ENCODE results near the gene BTBD3.
A peak's percentile ranks its signal among the peaks of the same experiment; 100 is the strongest.

The BTBD3 gene

DNA sequence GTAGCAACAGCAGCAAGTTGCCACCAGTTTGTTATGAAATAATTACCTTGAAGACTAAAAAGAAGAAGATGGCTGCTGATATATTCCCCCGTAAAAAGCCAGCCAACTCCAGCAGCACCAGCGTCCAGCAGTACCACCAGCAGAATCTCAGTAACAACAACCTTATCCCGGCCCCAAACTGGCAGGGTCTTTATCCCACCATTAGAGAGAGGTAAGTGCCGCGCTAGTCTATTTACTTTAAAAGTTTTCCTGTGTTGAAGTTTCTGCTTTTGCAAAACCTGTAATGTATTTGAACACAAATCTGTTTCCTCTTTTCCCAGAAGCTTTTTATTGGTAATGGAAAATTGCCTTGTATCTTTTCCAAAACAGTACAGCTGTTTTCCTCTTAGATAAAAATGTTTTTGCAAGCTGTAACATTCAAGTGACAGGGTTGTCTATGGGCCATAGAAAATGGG lies 725 bp downstream of the BTBD3 start:
- no peak for DNase-seq

DNA sequence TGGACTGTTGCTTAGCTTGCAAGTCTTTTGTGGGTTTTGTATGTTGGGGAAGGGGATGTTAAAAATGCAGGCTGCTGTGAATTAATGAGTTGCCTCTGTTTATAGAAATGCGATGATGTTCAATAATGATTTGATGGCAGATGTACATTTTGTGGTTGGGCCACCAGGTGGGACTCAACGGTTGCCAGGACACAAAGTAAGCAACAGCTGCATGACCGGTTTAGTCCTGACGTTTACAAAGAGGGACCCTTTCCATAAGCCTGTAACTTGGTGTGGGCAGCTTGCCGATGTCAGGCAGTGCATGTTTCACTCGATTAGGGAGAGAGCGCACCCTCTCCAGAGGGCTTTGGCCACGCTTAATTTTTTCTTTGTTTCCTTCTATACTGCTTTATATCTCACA lies 1.3 kb downstream of the BTBD3 start:
- peak; percentile 79 for DNase-seq

DNA sequence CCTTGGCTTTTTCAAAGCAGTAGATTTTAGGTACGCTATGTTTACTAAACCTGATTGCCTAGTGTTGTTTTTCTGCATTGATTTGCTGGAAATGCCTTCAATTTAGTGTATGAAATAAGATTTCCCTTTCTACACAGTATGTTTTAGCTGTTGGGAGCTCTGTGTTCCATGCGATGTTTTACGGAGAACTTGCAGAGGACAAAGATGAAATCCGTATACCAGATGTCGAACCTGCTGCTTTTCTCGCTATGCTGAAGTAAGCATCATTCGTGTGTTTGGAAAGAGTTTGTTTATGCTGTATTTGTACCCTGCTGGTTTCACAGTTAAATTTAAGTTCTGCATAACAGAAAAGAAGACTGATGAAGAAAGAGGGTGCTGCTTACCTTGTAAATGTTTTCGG lies 1.9 kb downstream of the BTBD3 start:
- peak; percentile 46 for DNase-seq

GRCh38 chr20:11920083-11920482 lies 2.4 kb downstream of the BTBD3 start:
- no peak for DNase-seq

- DNase-seq: peak; percentile 46
Observed at GRCh38 chr20:11921321-11921720, 3.6 kb downstream of the BTBD3 start.

GRCh38 chr20:11922561-11922960 lies 4.9 kb downstream of the BTBD3 start:
- peak; percentile 55 for DNase-seq

DNA sequence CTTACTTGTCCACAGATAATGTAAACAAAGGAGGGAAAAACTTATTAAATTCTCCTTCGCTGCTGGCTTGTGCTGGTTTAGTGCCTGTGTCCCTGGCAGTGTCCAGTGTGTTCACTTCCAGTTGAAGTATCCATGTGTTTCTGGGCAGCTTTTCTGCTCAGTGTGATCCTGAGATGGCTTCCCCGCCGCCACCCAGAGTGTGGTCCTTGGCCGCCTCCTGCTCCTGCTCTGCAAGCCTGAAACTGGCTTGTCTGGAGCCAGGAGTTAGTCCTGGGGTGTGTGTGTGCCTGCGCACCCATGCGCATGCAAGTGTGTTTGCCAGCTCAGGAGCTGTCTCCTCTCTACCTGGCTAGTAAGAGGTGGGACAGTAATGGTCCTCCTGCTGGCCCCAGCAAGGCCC lies 7.2 kb downstream of the BTBD3 start:
- no peak for DNase-seq

DNA sequence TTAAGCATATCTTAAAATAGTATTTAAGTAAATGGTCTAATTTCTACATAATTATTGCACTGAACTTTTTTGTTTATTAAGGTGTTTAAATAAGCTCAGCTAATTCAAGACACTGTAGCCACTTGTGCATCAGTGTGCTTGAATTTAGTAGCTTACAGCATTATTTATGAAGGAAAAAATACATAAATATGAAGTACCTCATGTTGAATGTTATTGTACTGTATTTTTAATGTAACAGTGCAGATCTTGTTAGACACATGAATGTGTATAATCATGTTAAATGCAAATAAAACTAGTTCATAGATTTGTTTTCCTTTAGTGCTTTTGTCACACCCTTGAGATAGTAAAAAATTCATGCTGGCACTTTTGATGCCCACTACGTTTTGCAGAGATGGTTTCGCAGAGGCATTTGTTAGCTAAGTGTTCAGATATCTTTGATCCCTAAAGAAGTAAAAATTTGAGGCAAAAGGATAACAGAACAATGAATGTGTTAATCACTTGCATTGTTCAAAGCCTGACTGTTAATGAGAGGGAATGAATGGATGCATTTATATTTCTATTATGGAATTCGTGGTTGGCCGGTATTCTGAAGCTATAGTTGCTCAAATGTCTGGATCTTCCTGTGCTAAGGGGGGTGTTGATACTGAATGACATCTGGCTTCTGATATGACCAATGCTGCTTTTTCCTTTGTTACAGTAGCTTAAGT lies 8.8 kb downstream of the BTBD3 start:
- DNase-seq: no peak

- DNase-seq: no peak
Observed at GRCh38 chr20:11929947-11930346, 12.3 kb downstream of the BTBD3 start.

GRCh38 chr20:11935212-11936154 lies 17.8 kb downstream of the BTBD3 start:
- no peak for DNase-seq

DNA sequence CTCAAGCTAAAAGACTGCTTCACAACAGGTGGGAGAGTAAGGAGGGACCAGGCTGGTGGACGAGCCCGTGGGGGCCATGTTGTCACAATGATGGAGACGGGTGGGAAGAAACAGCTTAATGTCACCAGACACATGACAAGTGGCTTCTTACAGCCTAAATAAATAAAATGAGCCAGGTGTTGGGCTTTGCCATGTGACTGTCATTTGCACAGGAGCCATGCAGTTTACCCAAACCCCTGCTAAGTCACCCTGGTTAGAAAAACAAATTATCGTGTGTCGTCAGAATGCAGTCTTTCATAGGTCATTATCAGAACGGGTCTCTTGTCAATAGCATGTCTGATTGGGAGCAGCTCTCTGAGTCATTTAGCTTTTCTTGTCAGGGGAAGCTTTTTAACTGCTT lies 18.5 kb downstream of the BTBD3 start:
- DNase-seq: peak; percentile 25

- no peak for DNase-seq
Observed at GRCh38 chr20:11937230-11937629, 19.5 kb downstream of the BTBD3 start.

- no peak for DNase-seq
Observed at GRCh38 chr20:11941593-11942246, 24.0 kb downstream of the BTBD3 start.

- no peak for DNase-seq
Observed at GRCh38 chr20:11943778-11944177, 26.1 kb downstream of the BTBD3 start.

GRCh38 chr20:11948806-11949205 lies 31.1 kb downstream of the BTBD3 start:
- no peak for DNase-seq

DNA sequence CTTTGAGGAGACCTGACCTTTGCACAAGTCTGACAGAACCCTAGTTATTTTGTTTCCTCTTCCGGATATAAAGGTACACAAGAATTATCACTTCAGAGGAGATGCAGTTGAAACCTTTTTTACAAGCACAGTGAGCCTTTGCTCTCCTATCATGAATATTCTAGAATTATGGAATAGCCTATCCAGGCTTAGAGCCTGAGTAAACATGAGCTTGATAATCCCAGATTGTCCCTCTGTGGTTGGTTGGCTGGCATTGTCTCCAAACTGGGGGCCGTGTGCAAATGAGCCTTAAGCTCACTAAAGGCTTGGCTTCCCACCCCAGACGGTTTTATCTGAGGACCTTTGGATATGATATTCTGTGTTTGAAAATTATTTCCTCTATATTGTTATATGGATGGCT lies 32.0 kb downstream of the BTBD3 start:
- DNase-seq: no peak

GRCh38 chr20:11951696-11952095 lies 34.0 kb downstream of the BTBD3 start:
- no peak for DNase-seq

GRCh38 chr20:11952639-11953038 lies 34.9 kb downstream of the BTBD3 start:
- DNase-seq: no peak

- no peak for DNase-seq
Observed at GRCh38 chr20:11957911-11958310, 40.2 kb downstream of the BTBD3 start.

DNA sequence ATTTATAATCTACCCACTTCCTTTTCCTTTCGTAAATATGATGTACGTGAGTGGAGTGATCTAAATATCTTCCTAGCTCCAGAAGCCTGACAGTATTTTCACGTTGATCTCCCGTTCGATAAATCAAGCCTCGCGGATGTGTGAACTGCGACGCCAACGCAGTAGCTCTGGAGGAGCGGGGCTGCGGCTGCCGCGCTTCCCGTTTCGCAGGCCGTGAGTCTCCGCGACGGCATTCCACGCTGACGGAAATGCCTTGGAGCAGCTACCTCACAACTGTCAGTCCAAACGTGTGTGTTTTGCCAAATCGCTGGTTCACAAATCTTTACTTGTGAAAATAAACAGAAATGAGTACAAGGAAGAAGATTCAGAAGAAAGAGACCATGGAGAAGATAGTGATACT lies 41.2 kb downstream of the BTBD3 start:
- no peak for DNase-seq

GRCh38 chr20:11965602-11966001 lies 47.9 kb downstream of the BTBD3 start:
- DNase-seq: no peak

DNA sequence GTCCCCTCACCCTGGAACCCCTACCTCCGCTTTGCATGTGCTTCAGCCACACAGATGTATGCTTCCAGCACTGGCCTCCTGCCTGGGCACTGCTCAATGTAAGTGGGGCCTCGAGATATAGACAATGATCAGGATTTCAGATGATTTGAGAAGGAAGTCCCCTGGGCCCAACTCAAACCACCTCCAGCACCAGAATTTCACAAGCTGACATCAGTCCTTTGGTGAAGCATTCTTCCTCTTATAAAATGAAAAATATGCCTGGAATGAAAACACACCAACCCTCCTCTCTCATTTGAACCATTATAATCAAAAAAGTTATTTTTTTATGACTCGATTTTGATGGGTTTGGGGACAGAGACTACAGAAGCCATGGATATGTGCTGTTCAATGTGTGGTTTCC lies 48.5 kb downstream of the BTBD3 start:
- no peak for DNase-seq

- DNase-seq: peak; percentile 62
Observed at GRCh38 chr20:11970243-11970836, 52.6 kb downstream of the BTBD3 start.
